GM10266 (cell line): ENCODE data around the gene POGLUT3.

Experiments used
- DNase-seq: peaks from one replicate; pipeline ENCODE4 v3.0.0; 2012; ENCODE audit errors: extremely low spot score
- CTCF ChIP-seq: IDR thresholded peaks from 2 replicates; pipeline ENCODE4 v1.5.1; 2012; ENCODE audit warnings: mild to moderate bottlenecking, low read depth; ENCODE audit not compliant: control insufficient read depth, insufficient read depth; ENCODE audit errors: missing control alignments

The POGLUT3 gene

GRCh38 chr11:108522318-108522717 is 24.1 kb upstream of the POGLUT3 start:
- DNase-seq: no peak
- TF ChIP-seq CTCF: no peak

GRCh38 chr11:108518581-108518980 is 20.4 kb upstream of the POGLUT3 start:
- TF ChIP-seq CTCF: no peak
- DNase-seq: no peak

GRCh38 chr11:108516125-108516524 is 17.9 kb upstream of the POGLUT3 start:
- TF ChIP-seq CTCF: no peak

GRCh38 chr11:108512708-108513107 is 14.5 kb upstream of the POGLUT3 start:
- no peak for DNase-seq
- TF ChIP-seq CTCF: no peak

More at GRCh38 chr11:108516125-108516524, 17.9 kb upstream of the POGLUT3 start:
- DNase-seq: no peak

- no peak for DNase-seq
- no peak for TF ChIP-seq CTCF
Measured at GRCh38 chr11:108511851-108512474, 13.8 kb upstream of the POGLUT3 start.

- TF ChIP-seq CTCF: no peak
- DNase-seq: no peak
Measured at GRCh38 chr11:108508653-108509593, 10.7 kb upstream of the POGLUT3 start.

GRCh38 chr11:108501396-108501795 is 3.2 kb upstream of the POGLUT3 start:
- DNase-seq: no peak
- no peak for TF ChIP-seq CTCF
